Muscle of leg (tissue), 11 donors: Measurements from ENCODE around the gene KMT2D. TPM values are rescaled to one million over a fixed set of nuclear protein-coding genes. Genes with fewer than 3 reads are reported as not detected.

Experiments used
- DNase-seq: peaks from one replicate; pipeline ENCODE4 v3.0.0; 2013
- H3K27ac ChIP-seq: one replicate; pipeline ENCODE4 v1.5.1; 2013; ENCODE audit warnings: mild to moderate bottlenecking, low read length, control low read depth
- H3K27me3 ChIP-seq: one replicate; pipeline ENCODE4 v1.6.1; 2013; ENCODE audit warnings: low read length; ENCODE audit not compliant: control insufficient read depth, insufficient read depth
- H3K36me3 ChIP-seq: one replicate; pipeline ENCODE4 v1.6.1; 2013; ENCODE audit warnings: low read length; ENCODE audit not compliant: control insufficient read depth, insufficient read depth
- H3K4me1 ChIP-seq: one replicate; pipeline ENCODE4 v1.6.1; 2013; ENCODE audit warnings: low read length; ENCODE audit not compliant: control insufficient read depth, insufficient read depth
- H3K4me3 ChIP-seq: one replicate; pipeline ENCODE4 v1.5.1; 2013; ENCODE audit warnings: low read length, control low read depth
- H3K9me3 ChIP-seq: replicated peaks from 2 replicates; pipeline ENCODE4 v1.6.1; 2013; ENCODE audit warnings: low read depth, low read length; ENCODE audit not compliant: control insufficient read depth
- WGBS: methylation state at CpG from one replicate; pipeline ENCODE4 v1.1.5; 2013; ENCODE audit warnings: missing lambda C conversion rate; ENCODE audit not compliant: insufficient coverage; 5-methylcytosine and 5-hydroxymethylcytosine counted together
- polyA plus RNA-seq, 8 donors: library from polyadenylated mRNA; unstranded; fragments of 120-200 nt; gene quantifications; one replicate each; pipeline versions ENCODE4 v1.2.1 to v1.2.3, GENCODE V29; 2013; ENCODE audit warnings: inconsistent platforms in 1 of 8, low replicate concordance in 1 of 8; ENCODE audit not compliant: insufficient read length in 8 of 8, insufficient read depth in 1 of 8
- total RNA-seq: library from RNA; stranded (reverse); fragments of 120-200 nt; gene quantifications from one replicate; pipeline ENCODE4 v1.2.4, GENCODE V29; 2013

The KMT2D gene
- total and polyA plus RNA-seq, 9 donors = 25.6 to 58.0 (median 44.2) TPM

GRCh38 chr12:49098035-49098451 is 37.4 kb upstream of the KMT2D start:
- 60% methylated on average over 4 of the region's 4 CpGs for WGBS
- peak; percentile 46 for DNase-seq
- Histone ChIP-seq H3K4me1 (peaks cover 17% of the 10 kb centered on the region), H3K27ac (no peak overlapping the region), H3K27me3 (peaks cover 21% of the 10 kb centered on the region), H3K36me3 (peaks cover 66% of the 10 kb centered on the region), H3K4me3 (no peak overlapping the region), H3K9me3 (no peaks in the 10 kb centered on the region)

GRCh38 chr12:49097381-49097780 is 36.8 kb upstream of the KMT2D start:
- no peak overlapping the region for H3K4me3 ChIP-seq
- no peak for DNase-seq
- H3K9me3 ChIP-seq = no peaks in the 10 kb centered on the region
- H3K27ac ChIP-seq = no peak overlapping the region
- H3K36me3 ChIP-seq = peaks cover 60% of the 10 kb centered on the region
- no CpG with 5 or more reads among the region's 3 CpGs for WGBS
- peaks cover 28% of the 10 kb centered on the region for H3K27me3 ChIP-seq
- H3K4me1 ChIP-seq = peaks cover 20% of the 10 kb centered on the region

- H3K9me3 ChIP-seq = no peaks in the 10 kb centered on the region
- peaks cover 43% of the 10 kb centered on the region for H3K4me1 ChIP-seq
- no peak for DNase-seq
- peaks cover 37% of the 10 kb centered on the region for H3K36me3 ChIP-seq
- no peak overlapping the region for H3K27ac ChIP-seq
- no peak overlapping the region for H3K4me3 ChIP-seq
- H3K27me3 ChIP-seq = peaks cover 52% of the 10 kb centered on the region
- 57% methylated on average over 1 of the region's 2 CpGs for WGBS
Observed at GRCh38 chr12:49094975-49095365, 34.4 kb upstream of the KMT2D start.

DNA sequence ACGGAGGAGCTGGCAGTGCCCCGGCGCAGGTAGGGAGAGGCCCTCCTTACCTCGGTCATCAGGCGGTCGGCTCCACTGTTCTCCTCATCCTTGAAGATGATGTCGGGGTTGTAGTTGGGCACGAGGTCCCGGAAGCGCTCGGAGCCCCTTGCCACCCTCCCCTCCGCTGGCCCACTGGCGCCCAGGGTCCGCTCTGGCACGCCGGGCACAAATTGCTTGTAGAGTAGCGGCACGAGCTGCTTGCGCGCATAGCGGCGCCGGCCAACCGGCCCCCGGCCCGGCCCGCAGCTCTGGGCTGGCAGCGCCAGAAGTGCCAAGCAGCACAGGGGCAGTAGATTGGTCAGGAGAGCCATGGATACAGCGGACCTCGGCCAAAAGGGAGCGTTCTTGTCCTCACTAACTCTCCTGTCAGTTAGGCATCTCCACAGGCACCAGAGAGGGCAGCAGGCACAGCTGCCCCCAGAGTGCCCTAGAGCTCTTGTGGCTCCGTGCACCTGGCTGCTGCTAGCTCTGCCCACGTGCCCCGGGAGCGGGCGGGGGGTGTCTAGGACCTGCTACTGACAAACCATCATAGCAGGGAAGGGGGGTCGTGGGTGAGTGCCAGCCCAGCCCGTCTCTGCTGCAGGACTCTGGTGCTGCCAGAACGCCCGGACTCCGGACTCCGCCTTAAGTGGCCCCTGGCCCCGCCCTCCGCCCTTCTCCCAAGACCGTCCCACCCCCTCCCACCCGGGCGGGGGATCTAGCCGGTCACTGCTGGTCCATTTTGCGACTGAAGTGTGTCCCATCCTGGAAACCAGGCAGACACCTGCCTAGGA is 33.8 kb upstream of the KMT2D start, which contains the start of gene DHH:
TSS of gene DHH (minus strand) at position 642 of the 815 bp plus-strand sequence. CDS start at position 353, 289 bp downstream.
- H3K9me3 ChIP-seq = no peaks in the 10 kb centered on the region
- no peak within 1 kb of the TSS for H3K27ac ChIP-seq
- H3K36me3 ChIP-seq = peaks cover 32% of the 10 kb centered on the region
- H3K4me1 ChIP-seq = peaks cover 49% of the 10 kb centered on the region
- H3K4me3 ChIP-seq = peak within 1 kb of the TSS; percentile 9
- peak; percentile 53 for DNase-seq
- peaks cover 58% of the 10 kb centered on the region for H3K27me3 ChIP-seq
- 4% methylated on average over 42 of the region's 49 CpGs for WGBS

GRCh38 chr12:49093792-49094159 is 33.2 kb upstream of the KMT2D start:
- Histone ChIP-seq H3K4me3 (no peak overlapping the region), H3K27ac (no peak overlapping the region), H3K36me3 (peaks cover 27% of the 10 kb centered on the region), H3K4me1 (peaks cover 50% of the 10 kb centered on the region), H3K27me3 (peaks cover 64% of the 10 kb centered on the region), H3K9me3 (no peaks in the 10 kb centered on the region)
- DNase-seq = no peak
- 4% methylated on average over 7 of the region's 9 CpGs for WGBS

DNA sequence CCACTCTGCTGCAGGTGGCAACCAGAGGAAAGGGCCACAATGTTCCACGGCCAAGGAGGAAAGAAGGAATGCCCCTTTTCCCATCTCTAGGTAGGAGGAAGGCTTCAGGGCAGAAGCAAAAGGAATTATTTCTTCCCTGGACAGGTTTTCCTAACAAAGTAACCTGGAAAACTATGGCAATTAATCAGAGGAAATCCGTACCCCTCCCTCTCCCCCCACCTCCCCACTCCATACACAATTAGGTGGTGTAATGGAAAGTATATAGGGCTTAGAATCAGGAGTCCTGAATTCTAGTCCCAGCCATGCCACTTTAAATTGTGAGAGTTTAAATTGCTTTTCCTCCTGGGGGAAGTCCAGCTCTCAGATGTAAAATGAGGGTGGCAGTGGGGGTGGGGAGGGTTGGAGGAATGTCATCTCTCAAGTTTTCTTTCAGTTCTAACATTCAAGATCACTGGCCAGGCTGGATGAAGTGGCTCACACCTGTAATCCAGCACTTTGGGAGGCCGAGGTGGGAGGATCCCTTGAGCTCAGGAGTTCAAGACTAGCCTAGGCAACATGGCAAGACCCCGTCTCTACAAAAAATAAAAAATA is 32.3 kb upstream of the KMT2D start:
- Histone ChIP-seq H3K27ac (peak overlapping the region; percentile 8), H3K4me1 (peaks cover 59% of the 10 kb centered on the region), H3K9me3 (no peaks in the 10 kb centered on the region), H3K4me3 (no peak overlapping the region), H3K27me3 (peaks cover 71% of the 10 kb centered on the region), H3K36me3 (peaks cover 19% of the 10 kb centered on the region)
- WGBS = 43% methylated on average over 1 of the region's 4 CpGs
- no peak for DNase-seq

DNA sequence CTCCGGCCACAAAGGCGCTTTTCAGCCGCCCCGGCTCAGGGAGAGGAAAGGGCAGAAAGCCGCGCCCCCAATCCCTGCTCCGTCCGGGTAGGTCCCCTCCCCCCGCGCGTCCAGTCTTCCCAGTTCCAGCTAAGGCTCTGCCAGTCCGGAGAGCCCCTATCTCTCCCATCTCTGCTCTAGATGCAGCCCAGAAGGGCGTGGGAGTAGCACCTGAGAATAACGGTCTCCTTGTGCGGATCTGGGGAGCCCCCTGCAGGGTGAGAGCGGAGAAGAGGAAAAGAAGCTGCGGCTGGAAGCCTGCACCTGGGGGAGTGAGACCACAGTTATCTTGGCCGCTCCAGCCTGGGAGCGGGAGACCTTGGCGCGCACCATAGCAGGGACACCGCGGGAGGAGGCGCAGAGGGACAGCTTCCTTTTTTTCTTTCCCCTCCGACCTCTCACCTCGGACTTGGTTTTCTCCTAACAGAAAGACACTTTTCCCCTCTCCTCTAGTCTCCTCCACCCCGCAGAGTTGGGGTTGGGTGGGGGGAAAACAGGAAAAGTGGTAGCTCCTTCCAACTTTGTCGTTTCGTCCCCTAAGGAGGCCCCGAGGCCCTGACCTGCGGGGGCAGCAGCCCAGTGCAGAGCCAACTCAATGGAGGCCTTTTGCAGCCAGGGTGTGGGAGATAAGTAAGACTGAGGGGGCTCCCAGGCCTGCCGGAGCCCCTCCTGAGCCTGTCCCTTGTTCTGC is 31.7 kb upstream of the KMT2D start:
- WGBS = 2% methylated on average over 17 of the region's 32 CpGs
- peaks cover 12% of the 10 kb centered on the region for H3K36me3 ChIP-seq
- peak; percentile 47 for DNase-seq
- H3K9me3 ChIP-seq = no peaks in the 10 kb centered on the region
- H3K4me3 ChIP-seq = peak overlapping the region; percentile 24
- H3K27ac ChIP-seq = peak overlapping the region; percentile 29
- H3K4me1 ChIP-seq = peaks cover 61% of the 10 kb centered on the region
- H3K27me3 ChIP-seq = peaks cover 71% of the 10 kb centered on the region

DNA sequence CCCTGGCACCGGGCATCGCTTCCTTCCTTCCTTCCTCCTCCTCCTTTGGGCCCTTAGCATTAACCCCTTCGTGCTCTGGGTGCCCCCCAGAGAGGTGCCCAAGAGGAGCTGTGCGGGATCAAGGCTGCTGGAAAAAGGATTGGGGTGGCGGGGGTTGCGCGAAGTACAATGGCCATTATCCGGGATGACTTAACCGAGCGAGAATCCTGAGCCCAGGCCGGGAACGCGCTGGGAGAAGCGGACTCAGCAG is 31.2 kb upstream of the KMT2D start:
- no peaks in the 10 kb centered on the region for H3K9me3 ChIP-seq
- H3K27me3 ChIP-seq = peaks cover 71% of the 10 kb centered on the region
- peaks cover 8% of the 10 kb centered on the region for H3K36me3 ChIP-seq
- peak overlapping the region; percentile 24 for H3K4me3 ChIP-seq
- no peak overlapping the region for H3K27ac ChIP-seq
- H3K4me1 ChIP-seq = peaks cover 61% of the 10 kb centered on the region
- WGBS = 8% methylated on average over 12 of the region's 14 CpGs
- DNase-seq = no peak

GRCh38 chr12:49091056-49091835 is 30.7 kb upstream of the KMT2D start:
- DNase-seq = no peak
- 28% methylated on average over 24 of the region's 41 CpGs for WGBS

More at GRCh38 chr12:49091056-49091835, 30.7 kb upstream of the KMT2D start:
- Histone ChIP-seq H3K9me3 (no peaks in the 10 kb centered on the region), H3K27me3 (peaks cover 71% of the 10 kb centered on the region), H3K36me3 (peaks cover 4% of the 10 kb centered on the region), H3K4me3 (no peak overlapping the region), H3K4me1 (peaks cover 61% of the 10 kb centered on the region), H3K27ac (no peak overlapping the region)
